H9 (cell line): Measurements from ENCODE around the gene EIF1AD. TPM values are rescaled to one million over a fixed set of nuclear protein-coding genes. Genes with fewer than 3 reads are reported as not detected.
"Not testable (repeated sequence)": the region's sequence is repeated elsewhere in the genome, so short reads cannot be mapped to it uniquely, and the experiment has no call there.

Experiments used
- DNase-seq: peaks from one replicate; pipeline ENCODE4 v3.0.0-alpha.2; 2017
- H2AFZ ChIP-seq: one replicate; pipeline ENCODE4 v1.6.1; 2013; ENCODE audit warnings: mild to moderate bottlenecking, low read length, control low read depth, moderate library complexity
- H2AK5ac ChIP-seq: 2 replicates; pipeline ENCODE4 v1.6.1; 2013; ENCODE audit warnings: low read length, control low read depth, mixed read lengths; ENCODE audit not compliant: insufficient read length
- H2BK120ac ChIP-seq: one replicate; pipeline ENCODE4 v1.6.1; 2013; ENCODE audit warnings: low read depth, mild to moderate bottlenecking, low read length, control low read depth, inconsistent platforms; ENCODE audit not compliant: poor library complexity, severe bottlenecking
- H2BK12ac ChIP-seq: 2 replicates; pipeline ENCODE4 v1.6.1; 2013; ENCODE audit warnings: low read length, control low read depth, mixed read lengths, low read depth; ENCODE audit not compliant: insufficient read length
- H2BK15ac ChIP-seq: 2 replicates; pipeline ENCODE4 v1.6.1; 2013; ENCODE audit warnings: low read depth, low read length, control low read depth
- H2BK20ac ChIP-seq: one replicate; pipeline ENCODE4 v1.6.1; 2013; ENCODE audit warnings: low read depth, mild to moderate bottlenecking, low read length, control low read depth, inconsistent platforms; ENCODE audit not compliant: poor library complexity, severe bottlenecking
- H2BK5ac ChIP-seq: 2 replicates; pipeline ENCODE4 v1.6.1; 2013; ENCODE audit warnings: low read length, control low read depth, mixed read lengths; ENCODE audit not compliant: insufficient read length
- H3K14ac ChIP-seq: 2 replicates; pipeline ENCODE4 v1.6.1; 2013; ENCODE audit warnings: low read length, control low read depth; ENCODE audit not compliant: insufficient read depth
- H3K18ac ChIP-seq: 2 replicates; pipeline ENCODE4 v1.6.1; 2013; ENCODE audit warnings: low read depth, mild to moderate bottlenecking, mixed read lengths, low read length, control low read depth; ENCODE audit not compliant: insufficient read length
- H3K23ac ChIP-seq: 2 replicates; pipeline ENCODE4 v1.6.1; 2013; ENCODE audit warnings: low read length, control low read depth, mixed read lengths, low read depth; ENCODE audit not compliant: insufficient read length
- H3K23me2 ChIP-seq: 2 replicates; pipeline ENCODE4 v1.6.1; 2013; ENCODE audit warnings: low read depth, mild to moderate bottlenecking, mixed read lengths, low read length, control low read depth; ENCODE audit not compliant: insufficient read length, poor library complexity, severe bottlenecking
- H3K27ac ChIP-seq: 2 replicates; pipeline ENCODE4 v1.5.1; 2013; ENCODE audit warnings: low read length, control low read depth, mixed read lengths, low read depth; ENCODE audit not compliant: insufficient read length
- H3K27me3 ChIP-seq: 2 replicates; pipeline ENCODE4 v1.6.1; 2013; ENCODE audit warnings: low read length, control low read depth, inconsistent platforms; ENCODE audit not compliant: insufficient read depth
- H3K4ac ChIP-seq: 2 replicates; pipeline ENCODE4 v1.6.1; 2013; ENCODE audit warnings: low read depth, mild to moderate bottlenecking, control low read depth, inconsistent platforms, low read length, moderate library complexity
- H3K4me1 ChIP-seq: 2 replicates; pipeline ENCODE4 v1.6.1; 2013; ENCODE audit warnings: low read length, control low read depth, inconsistent platforms; ENCODE audit not compliant: insufficient read depth
- H3K4me2 ChIP-seq: 2 replicates; pipeline ENCODE4 v1.6.1; 2013; ENCODE audit warnings: low read length, control low read depth, mixed read lengths; ENCODE audit not compliant: insufficient read length, insufficient read depth
- H3K56ac ChIP-seq: 2 replicates; pipeline ENCODE4 v1.6.1; 2013; ENCODE audit warnings: low read depth, mild to moderate bottlenecking, mixed read lengths, low read length, control low read depth; ENCODE audit not compliant: insufficient read length
- H3K79me1 ChIP-seq: 2 replicates; pipeline ENCODE4 v1.6.1; 2013; ENCODE audit warnings: low read depth, mild to moderate bottlenecking, moderate library complexity, low read length, control low read depth, inconsistent platforms; ENCODE audit not compliant: insufficient read depth, poor library complexity, severe bottlenecking
- H3K79me2 ChIP-seq: 2 replicates; pipeline ENCODE4 v1.6.1; 2013; ENCODE audit warnings: low read length, control low read depth, inconsistent platforms; ENCODE audit not compliant: insufficient read depth
- H3K9ac ChIP-seq: 2 replicates; pipeline ENCODE4 v1.6.1; 2013; ENCODE audit warnings: low read length, control low read depth, mixed read lengths; ENCODE audit not compliant: insufficient read length; ENCODE audit errors: extremely low read depth
- H3K9me3 ChIP-seq: one replicate; pipeline ENCODE4 v1.6.1; 2013; ENCODE audit warnings: low read depth, low read length, inconsistent platforms; ENCODE audit not compliant: control insufficient read depth
- H3T11ph ChIP-seq: one replicate; pipeline ENCODE4 v1.6.1; 2013; ENCODE audit warnings: mild to moderate bottlenecking, low read length, control low read depth, inconsistent platforms
- H4K20me1 ChIP-seq: one replicate; pipeline ENCODE4 v1.6.1; 2013; ENCODE audit not compliant: control insufficient read depth, insufficient read length, insufficient read depth
- H4K5ac ChIP-seq: 2 replicates; pipeline ENCODE4 v1.6.1; 2013; ENCODE audit warnings: low read depth, mild to moderate bottlenecking, mixed read lengths, low read length, control low read depth; ENCODE audit not compliant: insufficient read length
- H4K8ac ChIP-seq: replicated peaks from 2 replicates; pipeline ENCODE4 v1.6.1; 2013; ENCODE audit warnings: low read length, control low read depth, mixed read lengths, low read depth; ENCODE audit not compliant: insufficient read length
- H4K91ac ChIP-seq: 2 replicates; pipeline ENCODE4 v1.6.1; 2013; ENCODE audit warnings: low read depth, mild to moderate bottlenecking, moderate library complexity, mixed read lengths, low read length, control low read depth; ENCODE audit not compliant: insufficient read length
- H3K27ac Mint-ChIP-seq, 3 experiments: 2 replicates in 2 of 3; 3 replicates in 1 of 3; pipeline ENCODE4 v1.8.0; 2020 to 2021; ENCODE audit warnings: mixed read lengths in 3 of 3, mild to moderate bottlenecking in 1 of 3, moderate library complexity in 1 of 3
- H3K27me3 Mint-ChIP-seq: 2 replicates; pipeline ENCODE4 v1.8.0; 2021; ENCODE audit warnings: low read depth, mild to moderate bottlenecking, moderate library complexity, mixed read lengths
- H3K36me3 Mint-ChIP-seq, 3 experiments: 2 replicates in 2 of 3; 3 replicates in 1 of 3; pipeline ENCODE4 v1.8.0; 2020 to 2021; ENCODE audit warnings: low read depth in 3 of 3, mixed read lengths in 3 of 3; ENCODE audit not compliant: insufficient read depth in 1 of 3
- H3K4me1 Mint-ChIP-seq, 2 experiments: 2 replicates each; pipeline ENCODE4 v1.8.0; 2020; ENCODE audit warnings: mixed read lengths in 2 of 2
- H3K4me3 Mint-ChIP-seq, 2 experiments: 2 replicates in 1 of 2; 3 replicates in 1 of 2; pipeline ENCODE4 v1.8.0; 2020 to 2021; ENCODE audit warnings: mild to moderate bottlenecking in 2 of 2, mixed read lengths in 2 of 2, moderate library complexity in 1 of 2
- H3K9me3 Mint-ChIP-seq, 2 experiments: 2 replicates in 1 of 2; 3 replicates in 1 of 2; pipeline ENCODE4 v1.8.0; 2020; ENCODE audit warnings: mild to moderate bottlenecking in 2 of 2, mixed read lengths in 2 of 2, moderate library complexity in 1 of 2
- WGBS: extraction: QIAGEN DNeasy Blood & Tissue Kit; methylation state at CpG from one replicate; pipeline ENCODE4 v1.1.7; 2013; ENCODE audit warnings: missing lambda C conversion rate, low lambda C conversion rate, mixed read lengths; ENCODE audit not compliant: insufficient read length; ENCODE audit errors: extremely low coverage; 5-methylcytosine and 5-hydroxymethylcytosine counted together
- total RNA-seq: library from RNA; stranded (reverse); gene quantifications from 2 replicates; pipeline ENCODE4 v1.2.1, GENCODE V29; 2021
- TF ChIP-seq, protein P1 (sequence below): fragments of 200-600 bp; sonication (generic); conservative IDR thresholded peaks from 3 replicates; pipeline ENCODE4 v1.8.0; 2021; ENCODE audit warnings: antibody characterized with exemption, mild to moderate bottlenecking

EIF1AD gene
- total RNA-seq, 1 experiment from 2014 or later = 46.7 TPM

DNA sequence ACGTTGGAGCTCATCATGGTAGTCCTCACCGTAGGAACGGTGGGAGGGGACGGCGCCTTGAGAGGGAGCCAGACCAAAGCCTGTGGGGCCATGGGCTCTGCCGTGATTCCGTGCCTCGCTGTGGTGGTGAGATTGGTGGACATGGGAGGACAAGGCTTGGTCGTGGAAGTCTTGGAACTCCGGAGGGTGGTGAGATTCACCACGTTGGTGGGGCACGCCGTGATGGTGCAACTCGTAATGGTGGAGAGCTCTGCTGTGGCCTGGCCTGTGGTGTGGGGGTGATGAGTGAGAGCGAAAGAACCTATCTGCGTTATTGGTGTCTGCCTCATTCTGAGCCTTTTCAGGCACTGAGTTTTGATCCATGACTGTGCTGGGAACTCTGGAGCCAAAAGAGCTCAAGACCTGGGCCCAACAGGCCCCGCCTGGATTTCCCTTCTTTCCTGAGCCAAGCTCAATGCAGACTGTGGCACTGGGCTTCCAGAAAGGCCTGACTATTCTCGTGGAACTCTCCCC lies 24.1 kb upstream of the EIF1AD start, which contains the start of gene CATSPER1:
Gene CATSPER1 (minus strand): TSS at position 463 of the 513 bp plus-strand sequence. CDS start 100 bp downstream, at position 363.
- Histone ChIP-seq H2BK12ac (no peak within 1 kb of the TSS), H3K14ac (no peak within 1 kb of the TSS), H3K18ac (no peak within 1 kb of the TSS), H4K20me1 (no peaks in the 10 kb centered on the region), H3K79me2 (no peaks in the 10 kb centered on the region), H3K27ac (no peak within 1 kb of the TSS), H3K23ac (no peak within 1 kb of the TSS), H3K4me2 (no peak within 1 kb of the TSS), H3K4me1 (no peaks in the 10 kb centered on the region), H3K27me3 (no peaks in the 10 kb centered on the region; the same call in 1 of the 2 replicates), H3K9ac (no peak within 1 kb of the TSS), H3T11ph (no peak within 1 kb of the TSS), H3K9me3 (no peaks in the 10 kb centered on the region), H2AFZ (no peak within 1 kb of the TSS), H3K23me2 (no peaks in the 10 kb centered on the region), H2BK20ac (no peak within 1 kb of the TSS), H2BK5ac (no peak within 1 kb of the TSS), H2AK5ac (no peak within 1 kb of the TSS), H2BK15ac (no peak within 1 kb of the TSS; the same call in 1 of the 2 replicates), H3K79me1 (no peaks in the 10 kb centered on the region), H4K91ac (no peak within 1 kb of the TSS), H3K56ac (no peak within 1 kb of the TSS), H4K5ac (no peak within 1 kb of the TSS), H4K8ac (no peak within 1 kb of the TSS), H2BK120ac (no peak within 1 kb of the TSS), H3K4ac (no peak within 1 kb of the TSS)
- H3K27me3 Mint-ChIP-seq = peaks cover 51% of the 10 kb centered on the region
- no CpG with 5 or more reads among the region's 18 CpGs for WGBS
- DNase-seq = no peak
- no peaks in the 10 kb centered on the region for H3K36me3 Mint-ChIP-seq
- H3K27ac Mint-ChIP-seq = no peak within 1 kb of the TSS; a peak in 1 of 7 replicates
- no peaks in the 10 kb centered on the region; a peak in 1 of 5 replicates for H3K9me3 Mint-ChIP-seq
- no peak within 1 kb of the TSS; a peak in 1 of 5 replicates for H3K4me3 Mint-ChIP-seq
- TF ChIP-seq, protein P1, sequence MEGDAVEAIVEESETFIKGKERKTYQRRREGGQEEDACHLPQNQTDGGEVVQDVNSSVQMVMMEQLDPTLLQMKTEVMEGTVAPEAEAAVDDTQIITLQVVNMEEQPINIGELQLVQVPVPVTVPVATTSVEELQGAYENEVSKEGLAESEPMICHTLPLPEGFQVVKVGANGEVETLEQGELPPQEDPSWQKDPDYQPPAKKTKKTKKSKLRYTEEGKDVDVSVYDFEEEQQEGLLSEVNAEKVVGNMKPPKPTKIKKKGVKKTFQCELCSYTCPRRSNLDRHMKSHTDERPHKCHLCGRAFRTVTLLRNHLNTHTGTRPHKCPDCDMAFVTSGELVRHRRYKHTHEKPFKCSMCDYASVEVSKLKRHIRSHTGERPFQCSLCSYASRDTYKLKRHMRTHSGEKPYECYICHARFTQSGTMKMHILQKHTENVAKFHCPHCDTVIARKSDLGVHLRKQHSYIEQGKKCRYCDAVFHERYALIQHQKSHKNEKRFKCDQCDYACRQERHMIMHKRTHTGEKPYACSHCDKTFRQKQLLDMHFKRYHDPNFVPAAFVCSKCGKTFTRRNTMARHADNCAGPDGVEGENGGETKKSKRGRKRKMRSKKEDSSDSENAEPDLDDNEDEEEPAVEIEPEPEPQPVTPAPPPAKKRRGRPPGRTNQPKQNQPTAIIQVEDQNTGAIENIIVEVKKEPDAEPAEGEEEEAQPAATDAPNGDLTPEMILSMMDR = no peak
- peaks cover 0 to 3% of the 10 kb centered on the region in 2 experiments; a peak in 3 of 4 replicates for H3K4me1 Mint-ChIP-seq

DNA sequence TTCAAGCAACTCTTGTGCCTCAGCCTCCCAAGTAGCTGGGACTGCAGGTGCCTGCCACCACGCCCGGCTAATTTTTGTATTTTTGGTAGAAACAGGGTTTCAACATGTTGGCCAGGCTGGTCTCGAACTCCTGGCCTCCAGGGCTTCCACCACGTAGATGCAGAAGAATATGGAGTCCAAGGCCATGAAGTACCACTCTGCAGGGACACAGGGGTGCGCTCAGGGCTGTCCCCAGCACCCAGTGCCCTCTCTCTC lies 21.2 kb upstream of the EIF1AD start:
- H4K91ac ChIP-seq, H3K23me2 ChIP-seq, H3K79me2 ChIP-seq, H3K4ac ChIP-seq, H3K27ac ChIP-seq, DNase-seq, H4K20me1 ChIP-seq, H2BK120ac ChIP-seq, H3T11ph ChIP-seq, H2BK12ac ChIP-seq, H3K27ac Mint-ChIP-seq, H3K23ac ChIP-seq, H3K18ac ChIP-seq, H3K4me2 ChIP-seq, H4K5ac ChIP-seq, H3K14ac ChIP-seq, H3K56ac ChIP-seq, H4K8ac ChIP-seq, H2BK15ac ChIP-seq, H3K4me1 Mint-ChIP-seq, H3K27me3 ChIP-seq, H3K4me1 ChIP-seq, H2BK5ac ChIP-seq, H3K9ac ChIP-seq, H2AK5ac ChIP-seq, H3K36me3 Mint-ChIP-seq, H2BK20ac ChIP-seq, H3K9me3 ChIP-seq, H2AFZ ChIP-seq, H3K79me1 ChIP-seq, H3K4me3 Mint-ChIP-seq, H3K9me3 Mint-ChIP-seq: not testable (repeated sequence)
- H3K27me3 Mint-ChIP-seq = peaks cover 48% of the 10 kb centered on the region
- WGBS = no CpG with 5 or more reads among the region's 5 CpGs
